GM18907 (cell line): ENCODE data around the gene SLC22A23.
A peak's percentile ranks its signal among the peaks of the same experiment; 100 is the strongest.

Experiments used
- ATAC-seq: cut with Tn5 transposase; IDR thresholded peaks from one replicate; pipeline ENCODE4 v1.9.1; 2021; ENCODE audit warnings: mild to moderate bottlenecking, moderate library complexity; ENCODE audit not compliant: unreplicated experiment

Gene SLC22A23

GRCh38 chr6:3372184-3372846, 84.5 kb downstream of the SLC22A23 start:
- ATAC-seq: no peak

GRCh38 chr6:3371222-3371949, 85.5 kb downstream of the SLC22A23 start:
- no peak for ATAC-seq

- no peak for ATAC-seq
Measured at GRCh38 chr6:3370361-3371221, 86.3 kb downstream of the SLC22A23 start.

GRCh38 chr6:3369985-3370360, 86.9 kb downstream of the SLC22A23 start:
- ATAC-seq: no peak

GRCh38 chr6:3368685-3369084, 88.2 kb downstream of the SLC22A23 start:
- no peak for ATAC-seq

- no peak for ATAC-seq
Measured at GRCh38 chr6:3367630-3368029, 89.2 kb downstream of the SLC22A23 start.

- no peak for ATAC-seq
Measured at GRCh38 chr6:3366596-3367413, 90.0 kb downstream of the SLC22A23 start.

GRCh38 chr6:3364391-3364790, 92.5 kb downstream of the SLC22A23 start:
- no peak for ATAC-seq

GRCh38 chr6:3363296-3364025, 93.4 kb downstream of the SLC22A23 start:
- no peak for ATAC-seq

- ATAC-seq: no peak
Measured at GRCh38 chr6:3361312-3362037, 95.4 kb downstream of the SLC22A23 start.

- no peak for ATAC-seq
Measured at GRCh38 chr6:3360727-3361045, 96.2 kb downstream of the SLC22A23 start.

- ATAC-seq: no peak
Measured at GRCh38 chr6:3359973-3360726, 96.7 kb downstream of the SLC22A23 start.

- no peak for ATAC-seq
Measured at GRCh38 chr6:3359101-3359752, 97.6 kb downstream of the SLC22A23 start.

- no peak for ATAC-seq
Measured at GRCh38 chr6:3358413-3359100, 98.3 kb downstream of the SLC22A23 start.

- no peak for ATAC-seq
Measured at GRCh38 chr6:3357678-3358077, 99.2 kb downstream of the SLC22A23 start.

GRCh38 chr6:3356824-3357420, 99.9 kb downstream of the SLC22A23 start:
- no peak for ATAC-seq

- ATAC-seq: peak; percentile 86
Measured at GRCh38 chr6:3356056-3356823, 100.6 kb downstream of the SLC22A23 start.
